Measurements from ENCODE around the gene HHLA2.

DNA sequence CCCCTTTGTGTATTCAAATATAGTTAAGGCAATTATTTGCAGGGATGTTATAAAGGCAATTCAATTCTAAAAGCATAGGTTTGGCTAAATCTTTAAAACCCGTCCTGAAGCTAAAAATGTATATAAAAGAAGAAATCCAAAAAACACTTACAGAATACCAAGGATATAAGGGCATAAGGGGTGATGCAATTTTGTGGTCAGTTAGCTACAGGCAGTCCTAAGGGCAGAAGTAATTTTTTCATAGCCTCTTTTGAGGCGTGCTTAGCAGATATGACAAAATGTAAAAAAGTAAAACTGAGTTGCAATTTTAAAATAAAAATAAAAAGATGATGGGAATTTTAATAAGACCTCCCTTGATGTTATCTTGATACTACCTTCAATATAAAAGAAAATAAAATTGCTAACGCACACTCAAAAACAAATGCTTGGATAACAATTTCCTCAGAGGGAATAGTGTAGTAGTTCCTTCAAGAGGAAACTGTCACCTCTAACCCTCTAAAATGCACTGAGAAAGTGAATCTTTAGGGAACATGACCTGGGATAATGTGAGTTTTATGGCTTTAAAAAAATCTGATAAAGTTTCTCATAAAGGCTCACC lies 109.8 kb downstream of the HHLA2 start:
- TF ChIP-seq EZH2 (IDR thresholded peaks at IDR 0.05; ENCODE audit: borderline replicate concordance, low read length), result no peak
- TF ChIP-seq, protein P1, sequence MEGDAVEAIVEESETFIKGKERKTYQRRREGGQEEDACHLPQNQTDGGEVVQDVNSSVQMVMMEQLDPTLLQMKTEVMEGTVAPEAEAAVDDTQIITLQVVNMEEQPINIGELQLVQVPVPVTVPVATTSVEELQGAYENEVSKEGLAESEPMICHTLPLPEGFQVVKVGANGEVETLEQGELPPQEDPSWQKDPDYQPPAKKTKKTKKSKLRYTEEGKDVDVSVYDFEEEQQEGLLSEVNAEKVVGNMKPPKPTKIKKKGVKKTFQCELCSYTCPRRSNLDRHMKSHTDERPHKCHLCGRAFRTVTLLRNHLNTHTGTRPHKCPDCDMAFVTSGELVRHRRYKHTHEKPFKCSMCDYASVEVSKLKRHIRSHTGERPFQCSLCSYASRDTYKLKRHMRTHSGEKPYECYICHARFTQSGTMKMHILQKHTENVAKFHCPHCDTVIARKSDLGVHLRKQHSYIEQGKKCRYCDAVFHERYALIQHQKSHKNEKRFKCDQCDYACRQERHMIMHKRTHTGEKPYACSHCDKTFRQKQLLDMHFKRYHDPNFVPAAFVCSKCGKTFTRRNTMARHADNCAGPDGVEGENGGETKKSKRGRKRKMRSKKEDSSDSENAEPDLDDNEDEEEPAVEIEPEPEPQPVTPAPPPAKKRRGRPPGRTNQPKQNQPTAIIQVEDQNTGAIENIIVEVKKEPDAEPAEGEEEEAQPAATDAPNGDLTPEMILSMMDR (IDR thresholded peaks at IDR 0.05; ENCODE audit: low read length), result no peak
